Mucosa of descending colon (tissue), 3 donors: ENCODE data around the gene ZCCHC7. TPM values are rescaled to one million over a fixed set of nuclear protein-coding genes. Genes with fewer than 3 reads are reported as not detected.

Experiments
- ATAC-seq: fragments of 200-7000 bp; cut with Tn5 transposase; one replicate; pipeline ENCODE4 v1.9.1; 2020; ENCODE audit warnings: mild to moderate bottlenecking, moderate library complexity
- DNase-seq, 3 donors: peaks; one replicate each; pipeline ENCODE4 v3.0.0-alpha.2; 2020
- H3K36me3 ChIP-seq: fragments of 200-600 bp; one replicate; pipeline ENCODE4 v1.8.0; 2021; ENCODE audit warnings: low read depth, mild to moderate bottlenecking
- H3K4me1 ChIP-seq: fragments of 200-600 bp; one replicate; pipeline ENCODE4 v1.8.0; 2021; ENCODE audit warnings: low read depth, mild to moderate bottlenecking
- H3K4me3 ChIP-seq: fragments of 200-600 bp; one replicate; pipeline ENCODE4 v1.8.0; 2021; ENCODE audit warnings: mild to moderate bottlenecking
- H3K9me3 ChIP-seq: fragments of 200-600 bp; one replicate; pipeline ENCODE4 v1.8.0; 2021; ENCODE audit warnings: mild to moderate bottlenecking
- CTCF ChIP-seq: fragments of 200-600 bp; IDR thresholded peaks from one replicate; pipeline ENCODE4 v1.8.0; 2022; ENCODE audit warnings: antibody characterized with exemption, mild to moderate bottlenecking
- intact Hi-C, 2 donors: fragments of 100-400 bp; cut with DNase I in 1 of 2; cut with micrococcal nuclease in 1 of 2; formaldehyde crosslinking; loops; one replicate each; pipeline versions ENCODE4 v1.11.0 to v1.11.1; 2022; cut with DNase I, micrococcal nuclease
- total RNA-seq, 3 donors: library from RNA; stranded (reverse); fragmentation: NEBNext Ultra II Directional in 2 of 3; extraction: Animal tissue kit (Norgen Biotek cat#: 25700) in 2 of 3; gene quantifications; one replicate each; pipeline versions ENCODE4 v1.2.1 to v1.2.4, GENCODE V29; 2021 to 2023
- donor health status: DM: no; HTN: no; CAD: no; lungs with moderate emphysema.
- donor health status: DM: no; HTN: no; CAD: no.
- donor health status: DM: no; HTN: yes; CAD: no.

ZCCHC7 gene
- total RNA-seq, 3 donors from 2014 or later: 18.3 to 25.7 (median 19.7) TPM

GRCh38 chr9:37292896-37293295, 172.5 kb downstream of the ZCCHC7 start:
- intact Hi-C loops: no loop called here
- DNase-seq (no peak), ATAC-seq (no peak)
- H3K4me1 ChIP-seq: no peaks in the 10 kb centered on the region
- no peak for TF ChIP-seq CTCF
- no peaks in the 10 kb centered on the region for H3K9me3 ChIP-seq
- no peak overlapping the region for H3K4me3 ChIP-seq
- no peaks in the 10 kb centered on the region for H3K36me3 ChIP-seq

DNA sequence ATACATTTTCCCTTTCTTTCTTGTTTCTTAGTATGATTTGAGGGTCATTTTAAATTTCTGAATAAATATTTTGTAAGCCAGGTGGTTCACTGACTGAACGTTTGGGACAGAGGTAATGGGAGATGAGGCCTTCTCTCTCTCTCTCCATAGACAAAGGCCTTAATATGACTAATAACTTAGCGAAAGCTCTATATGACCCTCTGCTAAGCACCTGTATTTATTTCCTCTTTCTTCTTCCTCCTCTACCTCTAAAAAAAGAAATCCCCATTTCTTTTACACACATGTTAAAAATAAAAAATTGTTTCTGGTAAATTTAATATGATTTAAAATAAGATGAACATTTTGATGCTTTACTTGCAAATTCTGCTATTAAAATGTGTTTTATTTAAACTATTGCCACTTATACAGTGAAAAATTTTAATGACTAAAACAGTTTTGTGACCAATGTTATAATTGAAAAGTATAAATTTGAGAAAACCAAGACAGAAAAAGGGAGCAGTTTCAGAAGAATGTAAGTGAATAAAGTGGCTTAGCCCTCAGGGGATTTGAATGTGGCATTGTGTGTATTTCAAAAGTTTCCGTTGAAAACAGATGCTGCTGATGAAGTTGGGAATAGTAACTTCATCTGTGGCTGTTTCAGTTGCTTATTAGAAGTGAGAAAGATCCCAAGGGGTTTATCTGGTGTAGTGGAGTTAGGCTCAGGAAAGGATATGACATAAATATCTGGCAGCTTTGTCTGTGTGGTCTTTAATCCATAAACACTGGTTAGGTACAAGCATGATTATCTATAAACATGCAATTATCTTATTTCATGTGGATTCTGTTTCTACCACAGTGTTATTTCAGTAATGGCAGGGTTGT, 173.5 kb downstream of the ZCCHC7 start:
- no peaks in the 10 kb centered on the region for H3K9me3 ChIP-seq
- H3K4me1 ChIP-seq: no peaks in the 10 kb centered on the region
- intact Hi-C loops: no loop called here
- no peak overlapping the region for H3K4me3 ChIP-seq
- ATAC-seq: no peak
- DNase-seq: no peak
- H3K36me3 ChIP-seq: no peaks in the 10 kb centered on the region
- TF ChIP-seq CTCF: no peak

DNA sequence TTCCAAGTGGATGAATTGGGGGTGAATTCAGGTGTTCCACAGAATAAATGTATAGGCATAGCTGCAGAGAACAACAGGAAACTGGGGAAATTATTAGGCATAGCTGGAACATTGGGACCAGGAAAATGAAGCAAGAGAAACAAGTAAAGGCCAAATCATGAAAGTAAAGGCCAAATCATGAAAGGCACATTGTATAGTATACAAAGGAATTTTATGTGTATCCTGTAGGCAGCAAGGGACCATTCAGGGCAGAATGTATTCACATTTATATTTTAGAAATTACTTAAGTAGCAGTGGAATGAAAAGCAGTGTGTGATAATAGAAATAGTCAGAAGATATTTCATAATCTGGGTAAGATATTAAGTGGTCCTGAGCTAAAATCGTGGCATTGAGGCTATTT, 174.8 kb downstream of the ZCCHC7 start:
- ATAC-seq (no peak), DNase-seq (no peak)
- no peaks in the 10 kb centered on the region for H3K36me3 ChIP-seq
- H3K4me1 ChIP-seq: no peaks in the 10 kb centered on the region
- H3K4me3 ChIP-seq: no peak overlapping the region
- TF ChIP-seq CTCF: no peak
- intact Hi-C loops: no loop called here
- no peaks in the 10 kb centered on the region for H3K9me3 ChIP-seq

GRCh38 chr9:37295796-37296195, 175.4 kb downstream of the ZCCHC7 start:
- no peaks in the 10 kb centered on the region for H3K4me1 ChIP-seq
- ATAC-seq (no peak), DNase-seq (no peak)
- H3K4me3 ChIP-seq: no peak overlapping the region
- no peak for TF ChIP-seq CTCF
- H3K9me3 ChIP-seq: no peaks in the 10 kb centered on the region
- intact Hi-C loops: no loop called here
- H3K36me3 ChIP-seq: no peaks in the 10 kb centered on the region

GRCh38 chr9:37297592-37297991, 177.2 kb downstream of the ZCCHC7 start:
- ATAC-seq (no peak), DNase-seq (no peak)
- Histone ChIP-seq H3K9me3 (no peaks in the 10 kb centered on the region), H3K4me1 (no peaks in the 10 kb centered on the region), H3K4me3 (no peak overlapping the region), H3K36me3 (no peaks in the 10 kb centered on the region)
- intact Hi-C loops: no loop called here
- TF ChIP-seq CTCF: no peak
